Forelimb muscle (tissue), 1 donor: ENCODE data around the gene VEGFD. TPM values are rescaled to one million over a fixed set of nuclear protein-coding genes. Genes with fewer than 3 reads are reported as not detected.

Experiments
- DNase-seq: peaks from one replicate; pipeline ENCODE4 v3.0.0-alpha.2; 2013; ENCODE audit warnings: low read depth
- polyA plus RNA-seq: library from polyadenylated mRNA; unstranded; fragments of 120-200 nt; gene quantifications from one replicate; pipeline ENCODE4 v1.2.1, GENCODE V29; 2013; ENCODE audit not compliant: insufficient read length

Gene VEGFD, protein sequence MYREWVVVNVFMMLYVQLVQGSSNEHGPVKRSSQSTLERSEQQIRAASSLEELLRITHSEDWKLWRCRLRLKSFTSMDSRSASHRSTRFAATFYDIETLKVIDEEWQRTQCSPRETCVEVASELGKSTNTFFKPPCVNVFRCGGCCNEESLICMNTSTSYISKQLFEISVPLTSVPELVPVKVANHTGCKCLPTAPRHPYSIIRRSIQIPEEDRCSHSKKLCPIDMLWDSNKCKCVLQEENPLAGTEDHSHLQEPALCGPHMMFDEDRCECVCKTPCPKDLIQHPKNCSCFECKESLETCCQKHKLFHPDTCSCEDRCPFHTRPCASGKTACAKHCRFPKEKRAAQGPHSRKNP
- 0.59 TPM for polyA plus RNA-seq

GRCh38 chrX:15384304-15384703 is at the start of gene VEGFD:
Gene VEGFD (minus strand): TSS chrX:15384413. CDS start chrX:15383946, 467 bp downstream.
- DNase-seq: no peak

GRCh38 chrX:15430584-15430983 is 46.4 kb upstream of the VEGFD start:
- no peak for DNase-seq

- DNase-seq: no peak
Observed at GRCh38 chrX:15430076-15430475, 45.9 kb upstream of the VEGFD start.

DNA sequence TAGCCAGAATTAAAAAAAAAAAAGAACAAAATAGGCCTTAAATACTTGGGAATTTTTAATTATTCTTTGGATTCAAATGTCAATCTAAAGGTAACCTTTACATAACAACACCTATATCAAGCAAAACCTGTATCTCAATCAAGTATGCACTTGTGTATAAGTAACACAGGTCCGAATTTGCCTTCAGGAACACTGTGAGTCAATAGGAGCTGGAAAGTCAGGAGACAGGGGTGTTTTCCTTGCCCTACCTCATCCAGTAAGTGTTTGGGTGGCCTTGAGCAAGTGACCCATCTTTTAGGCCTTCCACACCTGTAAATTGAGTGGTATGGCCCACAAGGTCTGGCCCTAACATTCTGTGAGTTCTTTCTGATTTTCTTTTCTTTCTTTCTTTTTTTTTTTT is 40.8 kb upstream of the VEGFD start:
- DNase-seq: no peak

GRCh38 chrX:15418707-15419181 is 34.5 kb upstream of the VEGFD start:
- DNase-seq: no peak

DNA sequence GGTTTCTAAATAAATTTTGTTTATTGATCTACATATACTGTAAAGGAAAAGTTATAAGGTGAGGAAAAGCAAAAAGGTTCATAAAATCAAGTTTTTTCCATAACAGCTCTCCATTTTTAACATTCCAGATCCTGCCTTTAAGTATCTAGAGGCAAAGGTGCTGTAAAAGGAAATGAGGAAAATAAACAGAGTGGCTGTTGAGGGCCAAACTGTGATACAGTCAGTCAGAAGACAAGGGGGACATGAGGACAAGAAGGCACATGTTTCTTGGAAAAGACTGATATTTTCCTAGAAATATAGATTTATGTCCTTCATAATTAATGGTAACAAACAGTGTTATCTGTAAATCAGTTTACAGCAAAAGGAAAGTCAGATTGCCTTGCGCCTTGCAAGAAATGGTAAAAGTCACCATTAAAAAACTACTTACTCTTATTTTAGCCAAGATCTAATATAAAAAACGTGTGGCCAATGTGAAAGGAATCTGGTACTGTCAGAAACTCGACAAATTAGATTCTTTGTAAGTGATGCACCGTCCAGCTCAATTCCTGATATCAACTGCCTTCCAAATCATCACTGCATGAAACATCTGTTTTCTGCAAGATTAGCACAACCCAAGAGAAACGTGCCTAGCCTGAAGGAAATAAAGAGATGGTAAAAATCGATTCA is 34.0 kb upstream of the VEGFD start:
- no peak for DNase-seq

- no peak for DNase-seq
Observed at GRCh38 chrX:15416133-15416993, 32.1 kb upstream of the VEGFD start.

- DNase-seq: no peak
Observed at GRCh38 chrX:15413101-15413500, 28.9 kb upstream of the VEGFD start.

DNA sequence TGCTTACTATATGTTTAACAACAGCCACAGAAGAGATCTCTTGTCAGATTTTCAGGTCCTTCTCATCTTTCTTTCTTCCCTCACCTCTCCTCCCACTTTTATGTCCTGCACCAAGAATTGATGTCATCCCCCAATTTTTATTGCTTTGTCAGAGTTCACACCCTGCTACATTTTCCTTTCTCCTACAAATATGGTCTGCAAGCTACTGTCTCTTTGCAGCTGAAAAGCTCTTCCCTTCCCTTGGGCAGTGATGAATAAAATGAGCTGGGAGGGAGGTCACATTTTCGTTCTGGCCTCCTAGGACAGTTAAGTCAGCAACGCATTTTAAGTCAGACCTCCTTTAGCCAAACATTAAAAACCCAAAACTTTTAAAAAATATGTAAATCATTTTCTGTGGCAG is 26.7 kb upstream of the VEGFD start:
- no peak for DNase-seq

GRCh38 chrX:15410430-15410829 is 26.2 kb upstream of the VEGFD start:
- no peak for DNase-seq

GRCh38 chrX:15405846-15406245 is 21.6 kb upstream of the VEGFD start:
- no peak for DNase-seq

DNA sequence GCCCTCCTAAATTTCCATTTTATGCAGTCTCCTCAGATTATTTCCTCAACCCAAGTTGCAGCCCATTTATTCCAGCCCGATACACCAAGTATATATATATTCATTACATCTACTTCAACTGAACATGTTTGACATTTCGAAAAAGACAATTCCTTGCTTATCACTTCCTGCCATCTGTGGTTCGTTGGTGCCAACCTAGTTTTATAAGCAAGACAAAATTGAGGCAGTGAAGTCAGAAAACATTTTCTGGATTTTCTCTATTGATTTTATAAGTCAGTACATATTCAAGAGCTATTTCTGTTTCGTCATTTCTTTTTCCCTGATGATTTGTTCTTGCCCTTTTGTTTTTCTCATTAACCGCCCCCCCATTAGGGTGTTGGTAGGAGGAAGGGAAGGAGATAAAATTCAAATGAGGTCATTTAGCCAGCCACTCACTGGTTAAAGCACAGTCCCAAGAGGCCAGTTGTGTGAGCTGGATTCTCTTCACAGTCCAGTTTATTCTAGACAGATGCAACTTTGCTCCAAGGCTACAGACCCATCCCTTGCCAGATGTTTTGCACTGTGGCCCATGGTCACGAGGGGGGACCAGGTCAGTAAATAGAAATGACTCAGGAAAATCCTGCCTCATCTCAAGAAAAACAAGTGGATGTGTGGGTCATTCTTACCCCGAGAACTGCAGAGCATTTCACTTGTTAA is 20.3 kb upstream of the VEGFD start:
- no peak for DNase-seq

GRCh38 chrX:15401378-15401777 is 17.2 kb upstream of the VEGFD start:
- DNase-seq: no peak

DNA sequence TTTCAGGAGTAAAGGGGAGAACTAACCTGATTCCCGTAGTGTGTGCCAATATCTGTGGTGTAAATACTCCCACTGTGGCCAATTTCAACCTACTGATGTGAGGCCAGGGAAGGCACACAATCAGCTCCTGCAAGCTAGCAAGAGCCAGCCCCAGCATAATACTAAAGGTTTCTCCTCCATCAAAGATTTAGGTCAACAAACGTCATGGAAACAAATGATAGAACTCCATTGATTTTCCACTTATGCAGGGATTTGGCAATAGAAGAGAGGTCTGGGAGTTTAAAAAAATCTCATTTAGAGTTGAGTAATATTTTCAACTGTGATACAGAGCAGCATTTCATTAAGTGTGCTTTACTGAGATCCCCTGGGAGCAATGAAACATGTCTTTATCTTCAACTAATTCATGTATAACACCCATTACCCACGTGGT is 15.8 kb upstream of the VEGFD start:
- no peak for DNase-seq

DNA sequence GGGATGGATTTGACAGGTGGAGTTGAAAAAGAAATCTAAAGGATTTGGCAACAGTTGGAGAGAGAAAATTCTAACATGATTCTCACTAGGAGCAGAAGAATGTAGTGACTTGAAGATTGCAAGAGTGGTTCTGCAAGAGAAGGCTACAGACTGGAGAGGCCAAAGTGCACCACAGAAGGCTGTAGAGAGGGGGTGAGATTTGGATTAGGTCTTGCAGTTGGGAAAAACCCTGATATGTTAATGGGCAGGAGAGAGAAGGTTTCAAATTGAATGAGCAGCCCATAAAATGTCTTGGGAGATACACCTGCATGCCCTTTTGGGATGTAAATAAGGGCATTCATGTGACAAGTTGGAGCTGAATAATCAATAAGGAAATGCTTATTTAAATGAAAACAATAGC is 14.7 kb upstream of the VEGFD start:
- no peak for DNase-seq

DNA sequence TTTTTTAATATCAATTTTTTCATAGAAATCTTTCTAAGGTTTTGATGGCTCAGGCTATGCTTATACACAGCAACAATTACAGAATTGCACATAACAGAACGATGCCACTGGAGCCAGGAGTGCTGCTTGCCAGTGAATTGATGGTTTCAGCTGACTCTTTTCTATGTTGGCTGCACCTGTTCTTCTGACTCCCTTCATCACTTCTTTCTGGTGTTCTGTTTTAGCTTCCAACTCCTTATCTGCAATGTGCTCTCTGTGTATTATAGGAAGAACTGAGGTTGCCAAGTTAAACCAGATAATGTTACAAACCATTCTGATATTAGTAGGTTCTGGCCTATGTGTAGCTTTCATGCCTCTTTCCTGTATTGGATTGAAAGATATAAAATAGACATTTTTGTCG is 11.6 kb upstream of the VEGFD start:
- DNase-seq: no peak

- no peak for DNase-seq
Observed at GRCh38 chrX:15391850-15392249, 7.6 kb upstream of the VEGFD start.

- DNase-seq: no peak
Observed at GRCh38 chrX:15382813-15383212, 1.4 kb downstream of the VEGFD start.

DNA sequence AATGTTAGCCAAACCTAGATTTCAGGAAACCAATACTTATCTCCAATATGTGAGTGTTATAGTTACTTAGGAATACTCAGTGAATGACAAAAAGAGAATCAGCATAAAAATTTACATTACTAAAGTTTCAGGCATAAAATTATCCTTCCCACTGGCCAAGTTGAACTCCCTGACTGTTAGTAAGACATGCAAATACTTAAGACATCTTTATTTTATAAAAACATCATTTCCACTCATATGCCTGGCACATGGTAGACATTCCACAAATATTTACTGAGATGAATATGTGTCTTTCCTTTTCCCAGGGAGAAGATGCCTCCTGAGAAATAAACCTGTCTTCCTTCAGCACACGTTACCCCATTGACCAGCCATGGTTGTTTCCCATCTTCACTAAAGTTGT is 7.3 kb downstream of the VEGFD start:
- DNase-seq: no peak

DNA sequence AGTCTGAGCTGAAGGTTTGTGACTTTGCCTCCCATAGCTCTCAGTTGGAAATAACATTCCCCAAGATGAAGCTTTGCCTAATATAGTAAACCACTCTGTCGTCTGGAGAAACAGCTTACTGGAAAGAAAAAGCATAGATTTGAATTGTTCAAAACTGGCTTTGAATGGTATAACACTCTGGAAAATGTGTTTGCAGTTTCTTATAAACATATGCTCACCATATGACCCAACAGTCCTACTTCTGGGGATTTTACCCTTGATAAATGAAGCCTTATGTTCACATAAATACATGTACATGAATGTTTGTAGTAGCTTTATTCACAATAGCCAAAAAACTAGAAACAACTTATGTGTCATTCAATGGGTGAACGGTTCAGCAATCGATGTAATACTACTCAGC is 10.2 kb downstream of the VEGFD start:
- DNase-seq: no peak

- no peak for DNase-seq
Observed at GRCh38 chrX:15366506-15367352, 17.5 kb downstream of the VEGFD start.
